Measurements from ENCODE around the gene NDUFB8. TPM values are rescaled to one million over a fixed set of nuclear protein-coding genes. Genes with fewer than 3 reads are reported as not detected.
A peak's percentile ranks its signal among the peaks of the same experiment; 100 is the strongest.

Gene NDUFB8
- total RNA-seq, 1 experiment from 2014 or later, result 194 TPM

DNA sequence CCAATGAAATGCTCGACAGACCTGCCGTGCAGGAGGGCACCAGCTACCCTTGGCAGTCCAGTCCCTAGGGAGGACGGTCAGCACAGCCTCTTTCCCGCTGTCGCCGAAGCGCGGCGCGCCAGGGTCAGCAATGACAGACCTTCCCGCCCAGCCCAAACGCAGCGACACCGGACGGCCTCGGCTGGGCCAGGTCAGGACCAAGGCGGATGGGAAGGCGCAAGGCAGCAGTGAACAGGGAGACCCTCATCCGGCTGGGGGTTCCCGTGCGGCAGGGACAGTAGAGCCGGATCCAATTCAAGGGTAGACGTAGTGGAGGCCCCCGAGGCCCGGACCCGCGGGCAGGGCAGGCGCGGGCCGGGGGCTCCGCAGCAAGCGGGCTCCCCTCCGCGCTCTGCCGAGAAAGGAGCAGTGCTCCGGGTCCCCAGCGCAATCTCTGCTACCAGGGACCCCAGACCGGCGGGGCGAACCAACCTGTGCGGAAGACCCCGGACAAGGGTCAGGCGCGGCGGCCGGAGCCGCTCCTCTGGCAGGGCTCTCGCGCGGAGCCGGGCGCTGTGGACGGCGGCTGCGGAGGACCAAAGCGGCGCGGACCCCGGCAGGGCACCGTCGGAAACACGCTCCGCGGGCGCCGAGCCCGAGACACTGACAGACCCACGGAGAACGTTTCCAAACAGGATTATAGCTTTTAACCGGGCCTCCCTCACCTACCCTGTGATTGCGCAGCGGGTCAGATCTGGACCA, 10.2 kb downstream of the NDUFB8 start, which contains the start of gene SEC31B:
Gene SEC31B (minus strand): TSS at position 551 of the 741 bp plus-strand sequence. CDS start 2,909 bp downstream, outside the sequence.
- H3K4me1 Mint-ChIP-seq (ENCODE audit: insufficient read depth, unreplicated experiment), result no peaks in the 10 kb centered on the region
- POLR2A ChIA-PET, result interaction anchor here (1.0 to 2.0 kb wide), 8 partner anchors 9 to 359 kb away, joined by 3 to 7 read pairs (median 4); partner anchors contain the start of gene BLOC1S2
- no peak for TF ChIP-seq CTCF (IDR thresholded peaks at IDR 0.05; ENCODE audit: unreplicated experiment)
- H3K4me3 Mint-ChIP-seq (ENCODE audit: unreplicated experiment), result no peak within 1 kb of the TSS
- no peak within 1 kb of the TSS for H3K27ac Mint-ChIP-seq (ENCODE audit: low read depth, unreplicated experiment)
- H3K27me3 Mint-ChIP-seq (ENCODE audit: insufficient read depth, unreplicated experiment), result no peaks in the 10 kb centered on the region
- intact Hi-C loops (cut with micrococcal nuclease), result loop anchor here (10.0 kb wide), 1 partner anchor 675 kb away; no protein-coding TSS in a partner anchor
- CTCF ChIA-PET, result interaction anchor here (0.5 to 5.1 kb wide), 29 partner anchors 8 to 369 kb away, joined by 3 to 42 read pairs (median 5); partner anchors contain the start of genes HIF1AN, PKD2L1 and SCD
- no peak for DNase-seq (ENCODE audit: unreplicated experiment)
- H3K36me3 Mint-ChIP-seq (ENCODE audit: insufficient read depth, unreplicated experiment), result peaks cover 24% of the 10 kb centered on the region
- BruUV-seq (replicated peaks), result no TSS peak
- no peaks in the 10 kb centered on the region for H3K9me3 Mint-ChIP-seq (ENCODE audit: unreplicated experiment)

DNA sequence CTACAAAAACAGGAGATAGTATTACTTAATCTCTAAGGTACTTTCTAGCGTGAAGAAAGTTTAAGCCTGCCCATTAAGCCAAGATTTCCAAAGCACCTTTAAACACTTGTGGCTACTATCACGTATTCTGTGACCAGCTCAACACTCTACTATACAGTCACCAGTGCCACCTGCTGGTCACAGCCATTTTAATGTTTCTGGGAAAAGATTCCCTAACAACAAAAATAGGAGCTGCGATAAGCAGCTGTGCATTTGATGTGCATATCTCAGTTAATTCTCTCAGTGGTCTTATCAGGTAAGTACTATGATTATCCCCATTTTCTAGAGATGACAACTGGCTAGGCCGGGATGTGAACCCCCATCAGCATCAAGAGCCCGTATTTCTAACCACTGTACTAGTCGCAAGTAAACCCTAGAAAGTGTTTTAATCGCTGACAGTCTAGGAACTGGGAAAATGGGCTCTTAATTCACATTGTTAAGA, 10.9 kb downstream of the NDUFB8 start:
- Mint-ChIP-seq H3K4me1 (ENCODE audit: insufficient read depth, unreplicated experiment) (no peaks in the 10 kb centered on the region), H3K9me3 (ENCODE audit: unreplicated experiment) (no peaks in the 10 kb centered on the region), H3K36me3 (ENCODE audit: insufficient read depth, unreplicated experiment) (peaks cover 20% of the 10 kb centered on the region), H3K4me3 (ENCODE audit: unreplicated experiment) (no peak overlapping the region), H3K27me3 (ENCODE audit: insufficient read depth, unreplicated experiment) (no peaks in the 10 kb centered on the region), H3K27ac (ENCODE audit: low read depth, unreplicated experiment) (no peak overlapping the region)
- ChIA-PET POLR2A (interaction anchor here (1.0 to 2.0 kb wide), 9 partner anchors 9 to 360 kb away, joined by 3 to 7 read pairs (median 3); partner anchors contain the start of gene BLOC1S2), CTCF (interaction anchor here (0.5 to 5.1 kb wide), 46 partner anchors 9 to 724 kb away, joined by 3 to 42 read pairs (median 4); partner anchors contain the start of genes HIF1AN, PKD2L1 and SCD)
- TF ChIP-seq CTCF (IDR thresholded peaks at IDR 0.05; ENCODE audit: unreplicated experiment), result peak; percentile 63
- DNase-seq (ENCODE audit: unreplicated experiment), result peak; percentile 72
- intact Hi-C loops (cut with micrococcal nuclease), result loop anchor here (1.0 to 10.0 kb wide), 2 partner anchors 84 to 674 kb away; no protein-coding TSS in a partner anchor
- no TSS peak for BruUV-seq (replicated peaks)

- Mint-ChIP-seq H3K27me3 (ENCODE audit: insufficient read depth, unreplicated experiment) (no peaks in the 10 kb centered on the region), H3K4me1 (ENCODE audit: insufficient read depth, unreplicated experiment) (no peaks in the 10 kb centered on the region), H3K36me3 (ENCODE audit: insufficient read depth, unreplicated experiment) (peaks cover under 1% of the 10 kb centered on the region), H3K9me3 (ENCODE audit: unreplicated experiment) (no peaks in the 10 kb centered on the region), H3K27ac (ENCODE audit: low read depth, unreplicated experiment) (no peak overlapping the region), H3K4me3 (ENCODE audit: unreplicated experiment) (no peak overlapping the region)
- CTCF ChIA-PET, result interaction anchor here (0.6 to 3.8 kb wide), 9 partner anchors 8 to 465 kb away, joined by 3 to 35 read pairs (median 4); no protein-coding TSS in a partner anchor
- POLR2A ChIA-PET, result interaction anchor here (0.8 kb wide), 1 partner anchor 571 kb away, joined by 3 read pairs; no protein-coding TSS in a partner anchor
- no TSS peak for BruUV-seq (replicated peaks)
- no peak for TF ChIP-seq CTCF (IDR thresholded peaks at IDR 0.05; ENCODE audit: unreplicated experiment)
- intact Hi-C loops (cut with micrococcal nuclease), result loop anchor here (10.0 kb wide), 1 partner anchor 672 kb away; no protein-coding TSS in a partner anchor
- DNase-seq (ENCODE audit: unreplicated experiment), result no peak
Observed at GRCh38 chr10:100516847-100517246, 12.8 kb downstream of the NDUFB8 start.

DNA sequence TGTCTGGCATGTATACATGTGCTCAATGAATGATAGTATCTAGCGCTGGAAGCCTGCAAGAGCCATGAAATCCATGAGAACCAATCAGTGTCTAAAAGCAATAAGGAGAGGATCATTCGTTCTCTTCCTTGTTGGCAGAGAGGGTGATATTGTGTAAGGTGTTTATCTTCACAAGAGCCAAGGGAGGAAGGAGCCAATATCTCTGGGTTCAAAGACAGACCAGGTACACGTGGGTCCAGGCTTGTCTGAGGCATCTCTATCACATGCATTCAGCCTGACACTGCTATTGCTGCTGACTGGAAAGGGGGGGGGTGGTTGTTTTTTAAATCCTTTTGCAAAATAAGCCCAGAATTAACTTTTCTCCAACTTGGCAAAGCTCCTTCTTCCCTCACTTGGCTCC, 14.1 kb downstream of the NDUFB8 start:
- Mint-ChIP-seq H3K27ac (ENCODE audit: low read depth, unreplicated experiment) (no peak overlapping the region), H3K9me3 (ENCODE audit: unreplicated experiment) (no peaks in the 10 kb centered on the region), H3K27me3 (ENCODE audit: insufficient read depth, unreplicated experiment) (no peaks in the 10 kb centered on the region), H3K4me1 (ENCODE audit: insufficient read depth, unreplicated experiment) (no peaks in the 10 kb centered on the region), H3K36me3 (ENCODE audit: insufficient read depth, unreplicated experiment) (no peaks in the 10 kb centered on the region), H3K4me3 (ENCODE audit: unreplicated experiment) (no peak overlapping the region)
- TF ChIP-seq CTCF (IDR thresholded peaks at IDR 0.05; ENCODE audit: unreplicated experiment), result no peak
- no TSS peak for BruUV-seq (replicated peaks)
- ChIA-PET POLR2A (interaction anchor here (0.5 kb wide), 1 partner anchor 52 kb away, joined by 3 read pairs; no protein-coding TSS in a partner anchor), CTCF (interaction anchor here (0.6 to 1.6 kb wide), 4 partner anchors 18 to 356 kb away, joined by 3 to 5 read pairs (median 3); no protein-coding TSS in a partner anchor)
- intact Hi-C loops (cut with micrococcal nuclease), result loop anchor here (10.0 kb wide), 1 partner anchor 671 kb away; no protein-coding TSS in a partner anchor
- DNase-seq (ENCODE audit: unreplicated experiment), result no peak
